ENCODE results near the gene MXI1.

Gene MXI1

DNA sequence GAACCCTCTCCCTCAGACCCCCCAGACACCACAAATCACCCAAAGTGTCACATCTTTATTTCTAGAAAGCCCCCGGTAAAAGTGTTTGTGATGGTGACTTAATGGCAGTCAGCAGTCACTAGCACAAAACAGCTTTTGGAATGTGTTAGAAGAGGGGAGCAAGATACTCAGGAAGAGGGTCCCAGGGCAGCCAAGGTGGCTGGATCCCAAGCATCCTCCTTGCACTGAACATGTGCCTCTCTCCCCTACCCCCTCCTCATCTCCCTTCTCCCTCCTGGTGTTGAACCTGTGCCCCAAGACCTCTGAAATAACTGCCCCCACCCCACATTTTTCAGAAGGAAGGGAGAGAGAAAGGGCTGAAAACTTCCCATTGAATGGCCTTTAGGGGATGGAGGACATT is 37.8 kb upstream of the MXI1 start:
- Histone ChIP-seq H3K27me3 (ENCODE audit: insufficient read depth, low read depth, severe bottlenecking) (no peaks in the 10 kb centered on the region), H3K27ac (no peak overlapping the region), H3K36me3 (no peaks in the 10 kb centered on the region), H3K9me3 (ENCODE audit: severe bottlenecking) (no peaks in the 10 kb centered on the region), H3K4me3 (ENCODE audit: low read depth, low read length) (no peak overlapping the region)
- TF ChIP-seq, protein P1, sequence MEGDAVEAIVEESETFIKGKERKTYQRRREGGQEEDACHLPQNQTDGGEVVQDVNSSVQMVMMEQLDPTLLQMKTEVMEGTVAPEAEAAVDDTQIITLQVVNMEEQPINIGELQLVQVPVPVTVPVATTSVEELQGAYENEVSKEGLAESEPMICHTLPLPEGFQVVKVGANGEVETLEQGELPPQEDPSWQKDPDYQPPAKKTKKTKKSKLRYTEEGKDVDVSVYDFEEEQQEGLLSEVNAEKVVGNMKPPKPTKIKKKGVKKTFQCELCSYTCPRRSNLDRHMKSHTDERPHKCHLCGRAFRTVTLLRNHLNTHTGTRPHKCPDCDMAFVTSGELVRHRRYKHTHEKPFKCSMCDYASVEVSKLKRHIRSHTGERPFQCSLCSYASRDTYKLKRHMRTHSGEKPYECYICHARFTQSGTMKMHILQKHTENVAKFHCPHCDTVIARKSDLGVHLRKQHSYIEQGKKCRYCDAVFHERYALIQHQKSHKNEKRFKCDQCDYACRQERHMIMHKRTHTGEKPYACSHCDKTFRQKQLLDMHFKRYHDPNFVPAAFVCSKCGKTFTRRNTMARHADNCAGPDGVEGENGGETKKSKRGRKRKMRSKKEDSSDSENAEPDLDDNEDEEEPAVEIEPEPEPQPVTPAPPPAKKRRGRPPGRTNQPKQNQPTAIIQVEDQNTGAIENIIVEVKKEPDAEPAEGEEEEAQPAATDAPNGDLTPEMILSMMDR (IDR thresholded peaks at IDR 0.05; ENCODE audit: low read depth, low read length), result no peak
- no peak for DNase-seq

DNA sequence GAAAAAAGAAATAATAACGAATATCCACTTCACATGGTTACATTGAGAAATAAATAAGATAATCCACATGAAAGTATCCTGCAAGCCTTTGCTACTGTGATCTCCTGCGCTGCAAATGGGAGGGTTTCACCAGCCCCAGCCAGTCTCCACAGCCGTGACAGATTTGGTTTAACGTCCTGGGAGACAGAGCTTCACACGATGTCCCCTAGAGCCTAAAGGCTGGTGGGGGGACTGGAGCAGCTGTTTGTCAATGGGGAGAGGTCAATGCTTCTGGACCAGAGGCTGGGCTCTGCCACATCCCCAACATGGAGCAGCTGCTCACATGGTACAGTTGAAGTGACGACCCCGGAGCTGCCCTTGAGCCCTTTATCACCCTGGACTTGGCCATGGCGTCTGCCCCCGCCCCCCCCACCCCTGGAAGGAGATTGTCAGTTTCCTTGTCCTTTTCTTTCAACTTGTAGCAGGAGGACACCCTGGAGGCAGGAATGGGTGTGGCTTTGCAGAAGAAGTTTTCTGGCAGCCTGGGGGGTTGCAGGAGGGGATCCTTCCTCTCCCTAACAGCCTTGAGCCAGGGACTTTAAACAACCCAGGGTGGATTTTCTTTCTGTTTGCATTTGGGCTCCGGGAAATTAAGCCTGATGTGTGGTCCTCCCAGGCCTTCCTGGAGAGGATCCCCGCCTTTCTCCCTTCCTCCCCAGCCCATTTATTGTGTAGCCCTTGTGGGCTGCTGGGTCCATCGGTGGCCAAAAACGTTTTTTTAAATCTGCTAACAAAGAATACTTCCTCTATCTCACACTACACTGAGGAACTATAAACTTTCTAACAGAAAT is 37.0 kb upstream of the MXI1 start:
- no peak overlapping the region for H3K4me3 ChIP-seq (ENCODE audit: low read depth, low read length)
- no peaks in the 10 kb centered on the region for H3K27me3 ChIP-seq (ENCODE audit: insufficient read depth, low read depth, severe bottlenecking)
- DNase-seq, result no peak
- TF ChIP-seq, protein P1 (IDR thresholded peaks at IDR 0.05; ENCODE audit: low read depth, low read length), result no peak
- H3K36me3 ChIP-seq, result no peaks in the 10 kb centered on the region
- no peaks in the 10 kb centered on the region for H3K9me3 ChIP-seq (ENCODE audit: severe bottlenecking)
- no peak overlapping the region for H3K27ac ChIP-seq

DNA sequence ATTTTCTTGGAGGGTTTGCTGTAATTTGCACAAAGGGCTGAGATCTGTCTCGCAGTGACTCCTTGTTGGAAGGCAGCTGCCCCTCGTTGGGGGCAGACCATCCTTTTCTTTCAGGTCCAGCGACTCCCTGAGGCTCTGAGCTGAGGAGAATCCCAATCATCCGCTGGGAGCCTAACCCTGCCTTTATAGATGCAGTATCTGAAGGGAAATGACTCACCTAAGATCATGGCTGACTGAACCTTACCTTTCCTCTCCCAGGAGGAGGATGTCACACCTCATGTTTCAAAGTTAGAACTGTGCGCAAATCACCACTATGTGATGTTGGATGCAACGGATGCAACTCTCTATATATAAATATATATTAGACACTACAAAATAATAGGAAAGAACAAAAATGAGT is 36.4 kb upstream of the MXI1 start:
- H3K27me3 ChIP-seq (ENCODE audit: insufficient read depth, low read depth, severe bottlenecking), result no peaks in the 10 kb centered on the region

DNA sequence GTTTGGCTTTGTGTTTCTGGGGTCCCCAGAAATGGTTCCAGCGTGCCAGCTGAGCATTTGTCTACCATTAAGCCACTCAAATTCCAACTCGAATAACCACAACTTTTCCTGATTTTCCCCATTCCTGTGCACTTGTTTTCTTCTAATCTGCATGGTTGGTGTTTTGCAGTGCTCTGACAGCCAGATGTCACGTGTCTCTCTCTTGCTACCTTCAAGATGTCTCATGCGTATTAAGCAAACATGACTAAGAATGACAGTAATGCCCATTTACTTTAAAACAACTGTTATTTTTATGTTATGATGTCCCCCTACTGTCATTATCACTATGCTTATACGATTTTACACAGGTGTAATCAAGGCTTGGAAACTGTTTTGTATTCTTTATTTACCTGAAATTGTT is 35.2 kb upstream of the MXI1 start:
- no peaks in the 10 kb centered on the region for H3K27me3 ChIP-seq (ENCODE audit: insufficient read depth, low read depth, severe bottlenecking)
- no peak overlapping the region for H3K27ac ChIP-seq
- DNase-seq, result no peak
- no peak overlapping the region for H3K4me3 ChIP-seq (ENCODE audit: low read depth, low read length)
- no peaks in the 10 kb centered on the region for H3K9me3 ChIP-seq (ENCODE audit: severe bottlenecking)
- TF ChIP-seq, protein P1 (IDR thresholded peaks at IDR 0.05; ENCODE audit: low read depth, low read length), result no peak
- no peaks in the 10 kb centered on the region for H3K36me3 ChIP-seq

More for the DNA sequence above, 36.4 kb upstream of the MXI1 start:
- no peak for DNase-seq
- H3K4me3 ChIP-seq (ENCODE audit: low read depth, low read length), result no peak overlapping the region
- TF ChIP-seq, protein P1 (IDR thresholded peaks at IDR 0.05; ENCODE audit: low read depth, low read length), result no peak
- no peak overlapping the region for H3K27ac ChIP-seq
- H3K36me3 ChIP-seq, result no peaks in the 10 kb centered on the region
- H3K9me3 ChIP-seq (ENCODE audit: severe bottlenecking), result no peaks in the 10 kb centered on the region

DNA sequence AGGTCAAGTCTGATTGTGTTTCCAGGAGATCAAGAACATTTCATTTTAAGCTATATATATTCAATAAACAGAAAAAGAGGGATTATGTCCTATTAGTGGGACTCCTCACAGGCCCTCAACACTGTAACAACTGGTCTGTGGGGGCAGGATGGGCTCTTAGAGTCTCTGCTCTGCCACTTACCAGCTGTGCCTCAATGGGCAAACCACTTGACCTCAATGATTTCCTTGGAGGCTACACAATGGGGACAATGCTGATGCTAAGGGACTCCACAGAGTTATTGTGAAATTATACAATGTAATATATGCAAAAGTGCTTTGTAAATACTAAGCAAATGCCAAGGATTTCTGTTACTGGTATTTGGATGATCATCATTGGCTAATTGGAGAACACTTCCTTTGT is 33.2 kb upstream of the MXI1 start:
- TF ChIP-seq, protein P1 (IDR thresholded peaks at IDR 0.05; ENCODE audit: low read depth, low read length), result no peak
- no peak overlapping the region for H3K27ac ChIP-seq
- H3K9me3 ChIP-seq (ENCODE audit: severe bottlenecking), result no peaks in the 10 kb centered on the region
- no peak overlapping the region for H3K4me3 ChIP-seq (ENCODE audit: low read depth, low read length)
- DNase-seq, result no peak
- no peaks in the 10 kb centered on the region for H3K36me3 ChIP-seq
- H3K27me3 ChIP-seq (ENCODE audit: insufficient read depth, low read depth, severe bottlenecking), result no peaks in the 10 kb centered on the region

DNA sequence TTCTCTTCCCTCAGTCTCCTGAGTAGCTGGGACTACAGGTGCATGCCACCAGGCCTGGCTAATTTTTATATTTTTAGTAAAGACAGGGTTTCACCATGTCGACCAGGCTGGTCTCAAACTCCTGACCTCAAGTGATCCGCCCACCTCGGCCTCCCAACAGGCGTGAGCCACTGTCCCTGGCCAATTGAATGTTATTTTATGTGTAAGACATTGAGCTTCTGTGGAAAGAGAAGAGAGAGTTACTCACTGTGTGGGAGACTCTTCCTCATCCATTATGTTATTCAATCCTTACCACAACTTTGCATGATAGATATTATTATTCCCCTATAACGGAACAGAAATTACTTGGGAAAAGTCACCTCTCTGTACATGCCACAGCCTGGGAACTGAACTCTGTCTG is 32.6 kb upstream of the MXI1 start:
- Histone ChIP-seq H3K4me3 (ENCODE audit: low read depth, low read length) (no peak overlapping the region), H3K9me3 (ENCODE audit: severe bottlenecking) (no peaks in the 10 kb centered on the region), H3K27me3 (ENCODE audit: insufficient read depth, low read depth, severe bottlenecking) (no peaks in the 10 kb centered on the region), H3K27ac (no peak overlapping the region), H3K36me3 (no peaks in the 10 kb centered on the region)
- TF ChIP-seq, protein P1 (IDR thresholded peaks at IDR 0.05; ENCODE audit: low read depth, low read length), result no peak
- no peak for DNase-seq

Data from WERI-Rb-1 (cell line).